Posterior vena cava (tissue), 2 donors: ENCODE measurements around the gene ZNF609. TPM values are rescaled to one million over a fixed set of nuclear protein-coding genes. Genes with fewer than 3 reads are reported as not detected.

ENCODE experiments used
- DNase-seq: peaks from one replicate; pipeline ENCODE4 v3.0.0-alpha.2; 2020; ENCODE audit warnings: low spot score
- intact Hi-C, 2 donors: fragments of 100-400 bp; cut with DNase I; formaldehyde crosslinking; loops; one replicate each; pipeline versions ENCODE4 v1.14.1 to v1.14.2; 2022 to 2023
- total RNA-seq, 2 donors: library from RNA; stranded (reverse); fragmentation: NEBNext Ultra II Directional; extraction: Animal tissue kit (Norgen Biotek cat#: 25700); gene quantifications; one replicate each; pipeline ENCODE4 v1.2.1, GENCODE V29; 2021
- donor health status: DM: yes; HTN: yes; CAD: no.
- donor health status: DM: yes; HTN: yes; CAD: no.

ZNF609 gene
- total RNA-seq, 2 donors from 2014 or later, result 28.1 to 32.8 TPM

- intact Hi-C loops, result no loop called here
- no peak for DNase-seq
These were observed 237.6 kb downstream of the ZNF609 start for GRCh38 chr15:64697911-64698369.

DNA sequence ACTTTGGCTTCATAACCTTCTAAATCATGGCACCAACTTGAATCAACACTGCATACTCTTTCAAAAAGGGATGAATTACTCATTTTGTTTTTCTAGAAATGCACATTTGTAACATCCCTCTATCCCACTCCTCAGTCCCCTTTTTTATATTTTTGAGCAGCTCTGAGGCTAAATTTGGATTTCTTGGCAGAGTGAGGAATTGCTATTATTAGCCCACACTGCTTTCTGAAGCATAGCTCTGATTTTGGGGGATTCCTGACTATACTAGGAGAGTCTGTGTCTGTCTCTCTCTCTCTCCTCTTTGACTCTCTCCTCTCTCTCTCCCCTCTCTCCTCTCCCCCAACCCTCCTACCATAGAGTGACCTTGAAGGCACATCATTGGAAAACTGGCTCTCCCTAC, 238.4 kb downstream of the ZNF609 start:
- intact Hi-C loops, result no loop called here
- no peak for DNase-seq

DNA sequence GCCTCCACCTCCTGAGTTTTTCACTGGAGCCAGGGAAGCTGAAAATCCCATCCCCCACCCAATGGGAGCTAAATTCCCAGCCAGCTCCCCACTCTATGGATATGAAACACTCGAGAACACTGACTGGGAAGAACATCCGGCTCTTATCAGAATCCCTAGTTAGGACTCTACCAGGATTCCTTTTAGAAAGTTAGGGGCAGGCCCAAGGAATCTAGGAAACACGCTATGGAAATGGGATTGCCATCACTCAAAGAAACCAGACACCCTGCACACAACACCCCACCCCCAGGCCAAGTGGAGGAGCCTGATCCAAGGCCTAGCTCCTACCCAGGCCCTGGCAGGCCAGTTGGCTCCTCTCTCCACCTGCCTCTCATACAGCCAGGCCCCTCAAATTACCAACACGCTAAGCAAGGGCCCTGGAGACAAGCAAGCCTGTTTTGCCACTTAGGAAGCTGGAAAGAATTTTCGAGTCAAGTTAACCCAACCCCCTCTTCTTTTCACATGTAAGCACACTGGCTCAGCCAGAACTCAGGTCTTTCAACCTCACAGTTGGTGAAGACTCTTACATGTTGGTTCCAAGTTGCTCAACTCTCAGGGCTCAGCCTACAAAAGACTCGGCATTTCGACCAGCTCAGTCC, 239.5 kb downstream of the ZNF609 start:
- DNase-seq, result no peak
- intact Hi-C loops, result no loop called here

- no peak for DNase-seq
- intact Hi-C loops, result no loop called here
These were observed 240.7 kb downstream of the ZNF609 start for GRCh38 chr15:64701051-64701450.

- intact Hi-C loops, result no loop called here
- DNase-seq, result no peak
These were observed 241.3 kb downstream of the ZNF609 start for GRCh38 chr15:64701482-64702184.

- intact Hi-C loops, result no loop called here
These were observed 242.6 kb downstream of the ZNF609 start for GRCh38 chr15:64702816-64703631.

GRCh38 chr15:64703632-64703959, 243.2 kb downstream of the ZNF609 start:
- DNase-seq, result no peak
- intact Hi-C loops, result no loop called here

More at GRCh38 chr15:64702816-64703631, 242.6 kb downstream of the ZNF609 start:
- peak; percentile 99 for DNase-seq

GRCh38 chr15:64705006-64705405, 244.6 kb downstream of the ZNF609 start:
- intact Hi-C loops, result no loop called here
- DNase-seq, result no peak

GRCh38 chr15:64706011-64706911, 245.9 kb downstream of the ZNF609 start:
- DNase-seq, result no peak
- intact Hi-C loops, result no loop called here

- intact Hi-C loops, result no loop called here
- no peak for DNase-seq
These were observed 250.5 kb downstream of the ZNF609 start for GRCh38 chr15:64710676-64711428.

- no peak for DNase-seq
- intact Hi-C loops, result no loop called here
These were observed 252.0 kb downstream of the ZNF609 start for GRCh38 chr15:64712353-64712752.

DNA sequence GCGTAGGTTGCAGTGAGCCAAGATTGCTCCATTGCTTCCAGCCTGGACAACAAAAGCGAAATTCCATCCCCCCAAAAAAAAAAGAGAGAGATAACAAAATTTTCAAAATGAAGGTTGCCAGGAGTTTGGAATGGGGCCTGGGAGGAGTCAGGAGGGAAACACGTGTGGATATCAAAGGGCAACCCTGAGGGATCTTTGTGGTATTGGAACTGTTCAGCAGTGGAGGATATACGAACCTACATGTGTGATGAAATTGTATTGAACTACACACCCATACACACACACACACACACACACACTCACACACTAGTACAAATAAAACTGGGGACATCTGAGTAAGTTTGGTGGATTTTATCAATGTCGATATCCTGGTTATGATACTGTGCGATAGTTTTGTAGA, 253.2 kb downstream of the ZNF609 start:
- intact Hi-C loops, result no loop called here

GRCh38 chr15:64716452-64716851, 256.1 kb downstream of the ZNF609 start:
- intact Hi-C loops, result no loop called here
- DNase-seq, result no peak

More for the DNA sequence above, 253.2 kb downstream of the ZNF609 start:
- DNase-seq, result no peak

DNA sequence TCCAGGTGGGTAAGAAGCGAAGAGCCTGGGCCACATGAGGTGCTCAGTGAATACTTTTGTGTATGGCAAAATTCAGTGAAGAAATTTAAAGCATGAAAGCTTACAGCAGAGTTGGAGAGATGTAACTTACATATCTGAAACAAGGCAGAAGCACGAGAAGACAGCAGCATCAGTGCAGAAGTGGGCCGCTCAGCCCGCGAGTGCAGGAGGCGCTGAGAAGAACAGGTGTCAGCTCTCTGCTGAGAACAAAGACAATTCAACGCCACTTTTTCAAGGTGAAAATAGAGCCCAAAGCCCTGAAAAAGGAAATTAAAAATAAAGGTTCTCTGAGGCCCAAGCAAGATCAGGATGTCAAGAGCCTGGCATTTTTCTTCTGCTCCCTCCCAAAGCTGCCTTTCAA, 256.8 kb downstream of the ZNF609 start:
- intact Hi-C loops, result no loop called here
- DNase-seq, result no peak

GRCh38 chr15:64717735-64718495, 257.5 kb downstream of the ZNF609 start:
- no peak for DNase-seq
- intact Hi-C loops, result no loop called here

- no peak for DNase-seq
- intact Hi-C loops, result no loop called here
These were observed 259.8 kb downstream of the ZNF609 start for GRCh38 chr15:64720188-64720587.

DNA sequence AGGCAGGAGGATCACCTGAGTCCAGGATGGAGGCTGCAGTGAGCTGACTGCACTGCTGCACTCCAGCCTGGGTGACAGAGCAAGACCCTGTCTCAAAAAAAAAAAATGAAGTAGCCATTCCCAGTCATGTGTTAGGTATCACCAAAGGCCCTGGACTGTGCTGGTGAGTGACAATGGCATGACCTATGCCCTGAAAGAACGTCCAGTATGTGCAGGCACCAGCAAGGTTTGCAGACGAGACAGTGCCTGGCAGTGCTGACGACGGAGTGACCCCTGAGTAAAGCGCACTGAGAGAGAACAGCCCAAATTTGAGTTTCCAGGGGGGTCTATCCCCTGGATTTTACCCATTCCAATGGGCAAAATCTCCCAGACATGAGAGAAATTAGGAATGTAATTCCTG, 269.8 kb downstream of the ZNF609 start:
- no peak for DNase-seq
- intact Hi-C loops, result loop anchor here (2.0 to 5.0 kb wide), 2 partner anchors 77 to 79 kb away; no protein-coding TSS in a partner anchor
